Liver (tissue), 9 donors: ENCODE measurements around the gene PPP2R5C. TPM values are rescaled to one million over a fixed set of nuclear protein-coding genes. Genes with fewer than 3 reads are reported as not detected.

Source experiments
- DNase-seq: peaks from one replicate; pipeline ENCODE4 v3.0.0-alpha.2; 2017; ENCODE audit warnings: low spot score
- H3K27ac ChIP-seq, 2 donors: one replicate each; pipeline ENCODE4 v1.7.0; 2013; ENCODE audit warnings: inconsistent platforms in 2 of 2, low read length in 2 of 2, control low read depth in 1 of 2, low read depth in 1 of 2, mild to moderate bottlenecking in 1 of 2
- H3K27me3 ChIP-seq, 4 donors: one replicate each; pipeline versions ENCODE4 v1.6.1 to v1.7.0; 2013; ENCODE audit warnings: low read length in 3 of 4, inconsistent platforms in 1 of 4, mild to moderate bottlenecking in 1 of 4, moderate library complexity in 1 of 4; ENCODE audit not compliant: control insufficient read depth in 4 of 4, insufficient read depth in 4 of 4
- H3K36me3 ChIP-seq, 4 donors: one replicate each; pipeline versions ENCODE4 v1.6.1 to v1.7.0; 2013; ENCODE audit warnings: low read length in 3 of 4, mild to moderate bottlenecking in 3 of 4, low read depth in 1 of 4, moderate library complexity in 1 of 4; ENCODE audit not compliant: control insufficient read depth in 4 of 4, insufficient read depth in 3 of 4
- H3K4me1 ChIP-seq, 4 donors: one replicate each; pipeline versions ENCODE4 v1.6.1 to v1.7.0; 2013; ENCODE audit warnings: low read length in 3 of 4, mild to moderate bottlenecking in 3 of 4, moderate library complexity in 1 of 4; ENCODE audit not compliant: control insufficient read depth in 4 of 4, insufficient read depth in 4 of 4
- H3K4me3 ChIP-seq, 3 donors: one replicate each; pipeline versions ENCODE4 v1.6.1 to v1.7.0; 2013; ENCODE audit warnings: low read length in 3 of 3, control low read depth in 1 of 3, low read depth in 1 of 3, mild to moderate bottlenecking in 1 of 3
- H3K9ac ChIP-seq, 2 donors: one replicate each; pipeline ENCODE4 v1.7.0; 2013; ENCODE audit warnings: low read length in 2 of 2, mild to moderate bottlenecking in 2 of 2, moderate library complexity in 2 of 2, control low read depth in 1 of 2, low read depth in 1 of 2
- H3K9me3 ChIP-seq, 4 donors: one replicate each; pipeline versions ENCODE4 v1.6.1 to v1.7.0; 2013; ENCODE audit warnings: low read length in 3 of 4; ENCODE audit not compliant: control insufficient read depth in 4 of 4
- EGR1 ChIP-seq, 2 donors: IDR thresholded peaks; 2 replicates each; pipeline ENCODE4 v1.6.1; 2016 to 2018; ENCODE audit warnings: antibody characterized with exemption in 2 of 2, low read depth in 2 of 2
- FOXA1 ChIP-seq: IDR thresholded peaks from 2 replicates; pipeline ENCODE4 v1.6.1; 2016; ENCODE audit warnings: antibody characterized with exemption
- FOXA2 ChIP-seq: IDR thresholded peaks from 2 replicates; pipeline ENCODE4 v1.6.1; 2016; ENCODE audit warnings: antibody characterized with exemption
- GABPA ChIP-seq, 2 donors: IDR thresholded peaks in 1 of 2; conservative IDR thresholded peaks in 1 of 2; 2 replicates each; pipeline ENCODE4 v1.6.1; 2016; ENCODE audit warnings: antibody characterized with exemption in 2 of 2, mild to moderate bottlenecking in 1 of 2, moderate library complexity in 1 of 2
- HNF4A ChIP-seq, 2 donors: conservative IDR thresholded peaks; 2 replicates each; pipeline ENCODE4 v1.6.1; 2016; ENCODE audit warnings: antibody characterized with exemption in 2 of 2, mild to moderate bottlenecking in 2 of 2
- HNF4G ChIP-seq: IDR thresholded peaks from 2 replicates; pipeline ENCODE4 v1.6.1; 2016; ENCODE audit warnings: antibody characterized with exemption
- JUND ChIP-seq, 2 donors: IDR thresholded peaks; 2 replicates each; pipeline ENCODE4 v1.6.1; 2016; ENCODE audit warnings: antibody characterized with exemption in 2 of 2
- NR2F2 ChIP-seq: IDR thresholded peaks from 2 replicates; pipeline ENCODE4 v1.6.1; 2016; ENCODE audit warnings: antibody characterized with exemption
- RAD21 ChIP-seq, 2 donors: IDR thresholded peaks; 2 replicates each; pipeline ENCODE4 v1.6.1; 2016; ENCODE audit warnings: antibody characterized with exemption in 2 of 2, mild to moderate bottlenecking in 2 of 2
- RXRA ChIP-seq, 2 donors: IDR thresholded peaks; 2 replicates each; pipeline ENCODE4 v1.6.1; 2017 to 2018; ENCODE audit warnings: antibody characterized with exemption in 2 of 2, mild to moderate bottlenecking in 1 of 2
- SP1 ChIP-seq: IDR thresholded peaks from 2 replicates; pipeline ENCODE4 v1.6.1; 2018; ENCODE audit warnings: antibody characterized with exemption, mild to moderate bottlenecking
- TAF1 ChIP-seq: conservative IDR thresholded peaks from 2 replicates; pipeline ENCODE4 v1.6.1; 2016; ENCODE audit warnings: antibody characterized with exemption, mild to moderate bottlenecking
- YY1 ChIP-seq: IDR thresholded peaks from 2 replicates; pipeline ENCODE4 v1.6.1; 2016; ENCODE audit warnings: antibody characterized with exemption, mild to moderate bottlenecking
- WGBS: extraction: QIAGEN DNeasy Blood & Tissue Kit; methylation state at CpG from one replicate; pipeline ENCODE4 v1.1.7; 2013; 5-methylcytosine and 5-hydroxymethylcytosine counted together
- polyA plus RNA-seq, 2 donors: library from polyadenylated mRNA; stranded (reverse) in 1 of 2; unstranded in 1 of 2; fragments of 200-250 nt in 1 of 2; fragments of >200 nt in 1 of 2; fragmentation: Nextera tagmentation in 1 of 2; extraction: Ambion mirVana in 1 of 2; gene quantifications; one replicate each; pipeline versions ENCODE4 v1.2.1 to v1.2.3, GENCODE V29; 2013 to 2015
- total RNA-seq, 2 donors: library from RNA; depleted of rRNA; stranded (reverse); fragments of >200 nt; gene quantifications; one replicate each; pipeline ENCODE4 v1.2.3, GENCODE V29; 2014
- TF ChIP-seq, protein P1 (sequence below): fragments of 150-350 bp; IDR thresholded peaks from 2 replicates; pipeline ENCODE4 v1.5.1; 2017; ENCODE audit warnings: improper control_type of control experiment, low read depth, low read length; ENCODE audit not compliant: missing input control
- TF ChIP-seq, protein P2 (sequence below): IDR thresholded peaks from 2 replicates; pipeline ENCODE4 v1.6.1; 2016; ENCODE audit warnings: antibody characterized with exemption
- TF ChIP-seq, protein P3 (sequence below): IDR thresholded peaks from 2 replicates; pipeline ENCODE4 v1.6.1; 2016; ENCODE audit warnings: antibody characterized with exemption
- TF ChIP-seq, protein P4 (sequence below): IDR thresholded peaks from 2 replicates; pipeline ENCODE4 v1.6.1; 2016; ENCODE audit warnings: antibody characterized with exemption, mild to moderate bottlenecking
- TF ChIP-seq, protein P5 (sequence below): IDR thresholded peaks from 2 replicates; pipeline ENCODE4 v1.6.1; 2016; ENCODE audit warnings: antibody characterized with exemption
- donor health status: healthy.
- donor health status: healthy.
- donor health status: healthy.
- donor health status: healthy.
- donor health status: healthy.

The PPP2R5C gene
- total and polyA plus RNA-seq, 4 donors, result 33.5 to 52.3 (median 43.9) TPM

DNA sequence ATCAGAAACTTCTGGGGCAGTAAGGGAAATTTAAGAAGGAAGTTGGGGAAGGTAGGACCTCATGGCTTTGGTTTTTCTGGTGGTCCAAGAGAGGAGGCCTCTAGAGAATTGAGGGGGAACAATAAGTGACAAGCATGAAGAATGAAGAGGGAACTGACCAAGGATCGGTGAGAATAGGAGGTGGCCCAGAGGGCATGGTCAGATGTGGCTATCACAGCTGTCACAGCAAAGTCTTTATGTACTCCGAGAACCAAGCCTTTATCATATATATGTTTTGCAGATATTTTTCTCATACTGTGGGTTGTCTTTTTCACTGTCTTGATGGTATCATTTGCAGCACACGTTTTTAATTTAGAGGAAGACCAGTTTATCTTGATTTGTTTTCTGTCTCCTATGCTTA lies 64.3 kb downstream of the PPP2R5C start:
- 88% methylated on average over 3 of the region's 3 CpGs for WGBS
- H3K4me3 ChIP-seq, result no peak overlapping the region
- peaks cover 0 to 5% (median under 1%) of the 10 kb centered on the region in 4 donors for H3K36me3 ChIP-seq
- no peak overlapping the region for H3K9ac ChIP-seq
- no peaks in the 10 kb centered on the region for H3K27me3 ChIP-seq
- no peak for DNase-seq
- H3K9me3 ChIP-seq, result no peaks in the 10 kb centered on the region
- H3K27ac ChIP-seq, result peak overlapping the region in 1 of 2 donors; percentile 68
- no peak for TF ChIP-seq SP1
- no peak for TF ChIP-seq YY1
- peaks cover 0 to 3% (median 2%) of the 10 kb centered on the region in 4 donors for H3K4me1 ChIP-seq

DNA sequence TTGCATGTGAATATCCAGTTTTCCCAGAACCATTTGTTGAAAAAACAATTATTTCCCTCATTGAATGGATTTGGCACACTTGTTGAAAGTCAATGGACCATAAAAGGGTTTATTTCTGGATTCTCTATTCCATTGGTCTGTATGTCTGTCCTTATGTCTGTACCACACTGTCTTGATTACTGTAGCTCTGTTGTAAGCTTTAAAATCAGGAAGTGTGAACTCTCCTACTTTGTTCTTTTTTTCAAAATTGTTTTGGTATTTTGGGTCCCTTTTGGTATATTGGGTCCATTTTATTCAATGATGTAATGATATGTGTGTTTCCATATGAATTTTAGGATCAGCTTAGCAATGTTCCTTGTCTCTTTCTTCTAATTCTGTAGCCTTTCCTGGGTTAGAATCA lies 64.8 kb downstream of the PPP2R5C start:
- Histone ChIP-seq H3K27ac (no peak overlapping the region), H3K27me3 (no peaks in the 10 kb centered on the region), H3K9me3 (no peaks in the 10 kb centered on the region), H3K4me3 (no peak overlapping the region), H3K4me1 (peaks cover 0 to 3% (median 2%) of the 10 kb centered on the region in 4 donors), H3K9ac (no peak overlapping the region), H3K36me3 (peaks cover 0 to 5% (median under 1%) of the 10 kb centered on the region in 4 donors)
- no peak for TF ChIP-seq RAD21 (IDR thresholded peaks at IDR 0.05)
- TF ChIP-seq, protein P1, sequence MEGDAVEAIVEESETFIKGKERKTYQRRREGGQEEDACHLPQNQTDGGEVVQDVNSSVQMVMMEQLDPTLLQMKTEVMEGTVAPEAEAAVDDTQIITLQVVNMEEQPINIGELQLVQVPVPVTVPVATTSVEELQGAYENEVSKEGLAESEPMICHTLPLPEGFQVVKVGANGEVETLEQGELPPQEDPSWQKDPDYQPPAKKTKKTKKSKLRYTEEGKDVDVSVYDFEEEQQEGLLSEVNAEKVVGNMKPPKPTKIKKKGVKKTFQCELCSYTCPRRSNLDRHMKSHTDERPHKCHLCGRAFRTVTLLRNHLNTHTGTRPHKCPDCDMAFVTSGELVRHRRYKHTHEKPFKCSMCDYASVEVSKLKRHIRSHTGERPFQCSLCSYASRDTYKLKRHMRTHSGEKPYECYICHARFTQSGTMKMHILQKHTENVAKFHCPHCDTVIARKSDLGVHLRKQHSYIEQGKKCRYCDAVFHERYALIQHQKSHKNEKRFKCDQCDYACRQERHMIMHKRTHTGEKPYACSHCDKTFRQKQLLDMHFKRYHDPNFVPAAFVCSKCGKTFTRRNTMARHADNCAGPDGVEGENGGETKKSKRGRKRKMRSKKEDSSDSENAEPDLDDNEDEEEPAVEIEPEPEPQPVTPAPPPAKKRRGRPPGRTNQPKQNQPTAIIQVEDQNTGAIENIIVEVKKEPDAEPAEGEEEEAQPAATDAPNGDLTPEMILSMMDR, result no peak
- TF ChIP-seq GABPA (IDR thresholded peaks at IDR 0.05 in 1 of 2, conservative IDR thresholded peaks at IDR 0.05 in 1 of 2), result no peak
- TF ChIP-seq, protein P2, sequence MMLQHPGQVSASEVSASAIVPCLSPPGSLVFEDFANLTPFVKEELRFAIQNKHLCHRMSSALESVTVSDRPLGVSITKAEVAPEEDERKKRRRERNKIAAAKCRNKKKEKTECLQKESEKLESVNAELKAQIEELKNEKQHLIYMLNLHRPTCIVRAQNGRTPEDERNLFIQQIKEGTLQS, result no peak
- no peak for TF ChIP-seq HNF4A (conservative IDR thresholded peaks at IDR 0.05)
- TF ChIP-seq EGR1 (IDR thresholded peaks at IDR 0.05; ENCODE audit: low read depth in 2 of 2), result no peak
- no peak for TF ChIP-seq FOXA2
- TF ChIP-seq FOXA1, result no peak
- TF ChIP-seq NR2F2, result no peak
- TF ChIP-seq, protein P3, sequence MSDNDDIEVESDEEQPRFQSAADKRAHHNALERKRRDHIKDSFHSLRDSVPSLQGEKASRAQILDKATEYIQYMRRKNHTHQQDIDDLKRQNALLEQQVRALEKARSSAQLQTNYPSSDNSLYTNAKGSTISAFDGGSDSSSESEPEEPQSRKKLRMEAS, result no peak
- no peak for TF ChIP-seq RXRA (IDR thresholded peaks at IDR 0.05)
- no peak for TF ChIP-seq TAF1
- TF ChIP-seq, protein P4, sequence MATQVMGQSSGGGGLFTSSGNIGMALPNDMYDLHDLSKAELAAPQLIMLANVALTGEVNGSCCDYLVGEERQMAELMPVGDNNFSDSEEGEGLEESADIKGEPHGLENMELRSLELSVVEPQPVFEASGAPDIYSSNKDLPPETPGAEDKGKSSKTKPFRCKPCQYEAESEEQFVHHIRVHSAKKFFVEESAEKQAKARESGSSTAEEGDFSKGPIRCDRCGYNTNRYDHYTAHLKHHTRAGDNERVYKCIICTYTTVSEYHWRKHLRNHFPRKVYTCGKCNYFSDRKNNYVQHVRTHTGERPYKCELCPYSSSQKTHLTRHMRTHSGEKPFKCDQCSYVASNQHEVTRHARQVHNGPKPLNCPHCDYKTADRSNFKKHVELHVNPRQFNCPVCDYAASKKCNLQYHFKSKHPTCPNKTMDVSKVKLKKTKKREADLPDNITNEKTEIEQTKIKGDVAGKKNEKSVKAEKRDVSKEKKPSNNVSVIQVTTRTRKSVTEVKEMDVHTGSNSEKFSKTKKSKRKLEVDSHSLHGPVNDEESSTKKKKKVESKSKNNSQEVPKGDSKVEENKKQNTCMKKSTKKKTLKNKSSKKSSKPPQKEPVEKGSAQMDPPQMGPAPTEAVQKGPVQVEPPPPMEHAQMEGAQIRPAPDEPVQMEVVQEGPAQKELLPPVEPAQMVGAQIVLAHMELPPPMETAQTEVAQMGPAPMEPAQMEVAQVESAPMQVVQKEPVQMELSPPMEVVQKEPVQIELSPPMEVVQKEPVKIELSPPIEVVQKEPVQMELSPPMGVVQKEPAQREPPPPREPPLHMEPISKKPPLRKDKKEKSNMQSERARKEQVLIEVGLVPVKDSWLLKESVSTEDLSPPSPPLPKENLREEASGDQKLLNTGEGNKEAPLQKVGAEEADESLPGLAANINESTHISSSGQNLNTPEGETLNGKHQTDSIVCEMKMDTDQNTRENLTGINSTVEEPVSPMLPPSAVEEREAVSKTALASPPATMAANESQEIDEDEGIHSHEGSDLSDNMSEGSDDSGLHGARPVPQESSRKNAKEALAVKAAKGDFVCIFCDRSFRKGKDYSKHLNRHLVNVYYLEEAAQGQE, result no peak
- TF ChIP-seq SP1, result no peak
- TF ChIP-seq HNF4G, result no peak
- no peak for TF ChIP-seq YY1
- TF ChIP-seq, protein P5, sequence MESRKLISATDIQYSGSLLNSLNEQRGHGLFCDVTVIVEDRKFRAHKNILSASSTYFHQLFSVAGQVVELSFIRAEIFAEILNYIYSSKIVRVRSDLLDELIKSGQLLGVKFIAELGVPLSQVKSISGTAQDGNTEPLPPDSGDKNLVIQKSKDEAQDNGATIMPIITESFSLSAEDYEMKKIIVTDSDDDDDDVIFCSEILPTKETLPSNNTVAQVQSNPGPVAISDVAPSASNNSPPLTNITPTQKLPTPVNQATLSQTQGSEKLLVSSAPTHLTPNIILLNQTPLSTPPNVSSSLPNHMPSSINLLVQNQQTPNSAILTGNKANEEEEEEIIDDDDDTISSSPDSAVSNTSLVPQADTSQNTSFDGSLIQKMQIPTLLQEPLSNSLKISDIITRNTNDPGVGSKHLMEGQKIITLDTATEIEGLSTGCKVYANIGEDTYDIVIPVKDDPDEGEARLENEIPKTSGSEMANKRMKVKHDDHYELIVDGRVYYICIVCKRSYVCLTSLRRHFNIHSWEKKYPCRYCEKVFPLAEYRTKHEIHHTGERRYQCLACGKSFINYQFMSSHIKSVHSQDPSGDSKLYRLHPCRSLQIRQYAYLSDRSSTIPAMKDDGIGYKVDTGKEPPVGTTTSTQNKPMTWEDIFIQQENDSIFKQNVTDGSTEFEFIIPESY, result no peak
- no peak for TF ChIP-seq JUND (IDR thresholded peaks at IDR 0.05)
- no peak for DNase-seq
